ENCODE data around the gene STK10.

The STK10 gene

GRCh38 chr5:172167895-172168294 is 20.1 kb downstream of the STK10 start:
- TF ChIP-seq CTCF (IDR thresholded peaks at IDR 0.05; ENCODE audit: control insufficient read depth, insufficient read depth, low read depth, low read length, missing control alignments), result no peak
- DNase-seq (ENCODE audit: low read depth), result no peak
- no peak overlapping the region for H3K4me3 ChIP-seq (ENCODE audit: control insufficient read depth, low read depth, low read length)

DNA sequence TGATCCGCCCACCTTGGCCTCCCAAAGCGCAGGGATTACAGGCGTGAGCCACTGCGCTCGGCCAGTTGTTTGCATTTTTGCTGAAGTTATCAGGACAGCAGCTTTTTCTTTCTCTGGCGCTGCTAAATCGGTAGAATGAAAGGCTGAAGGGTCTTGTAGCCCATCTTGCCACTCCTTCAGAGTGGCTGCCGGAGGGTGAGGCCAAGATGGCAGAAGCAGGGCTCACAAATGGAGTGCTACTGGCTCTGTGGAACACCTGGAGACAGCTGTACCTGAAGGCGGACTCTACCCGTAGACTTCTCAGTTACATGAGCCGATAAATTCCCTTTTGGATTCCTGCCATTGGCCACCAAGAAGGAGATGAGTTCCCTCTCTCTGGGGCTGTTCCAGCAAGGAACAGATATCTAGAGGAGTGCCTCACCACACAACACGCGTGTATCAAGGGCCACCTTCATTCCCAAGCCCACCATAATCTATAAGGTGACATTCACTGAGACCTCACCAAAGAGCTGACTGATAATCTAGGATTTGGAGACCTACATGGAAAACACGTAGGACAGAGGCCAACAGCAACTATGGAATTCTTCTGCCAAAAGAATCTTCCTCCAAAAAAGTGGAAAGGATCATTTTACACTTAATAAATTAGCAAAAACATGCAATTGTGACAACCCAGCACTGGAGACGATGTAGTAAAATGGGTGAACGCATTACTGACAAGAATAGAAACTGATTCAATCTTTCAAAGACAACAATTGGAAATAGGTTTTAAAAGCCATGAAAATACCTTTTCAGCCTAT is 21.8 kb downstream of the STK10 start:
- H3K4me3 ChIP-seq (ENCODE audit: control insufficient read depth, low read depth, low read length), result no peak overlapping the region
- DNase-seq (ENCODE audit: low read depth), result no peak
- no peak for TF ChIP-seq CTCF (IDR thresholded peaks at IDR 0.05; ENCODE audit: control insufficient read depth, insufficient read depth, low read depth, low read length, missing control alignments)

DNA sequence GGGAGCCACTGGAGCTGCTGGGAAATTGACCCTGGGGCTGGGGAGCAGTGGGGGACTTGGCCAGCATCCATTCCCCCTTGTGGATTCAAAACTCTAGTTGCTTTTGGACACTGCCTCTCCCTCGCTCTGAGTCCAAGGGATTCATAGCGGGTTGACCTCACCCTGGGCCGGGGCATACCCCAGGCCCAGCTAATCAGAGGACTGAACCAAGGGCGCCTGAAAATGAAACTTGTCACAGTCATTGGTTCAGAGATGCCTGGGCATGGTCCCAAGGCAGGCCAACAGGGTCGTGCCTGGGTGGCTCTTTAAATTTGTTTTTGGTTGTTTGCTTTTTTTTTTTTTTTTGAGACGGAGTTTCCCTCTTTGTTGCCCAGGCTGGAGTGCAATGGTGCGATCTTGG is 22.6 kb downstream of the STK10 start:
- no peak for DNase-seq (ENCODE audit: low read depth)
- no peak overlapping the region for H3K4me3 ChIP-seq (ENCODE audit: control insufficient read depth, low read depth, low read length)
- no peak for TF ChIP-seq CTCF (IDR thresholded peaks at IDR 0.05; ENCODE audit: control insufficient read depth, insufficient read depth, low read depth, low read length, missing control alignments)

DNA sequence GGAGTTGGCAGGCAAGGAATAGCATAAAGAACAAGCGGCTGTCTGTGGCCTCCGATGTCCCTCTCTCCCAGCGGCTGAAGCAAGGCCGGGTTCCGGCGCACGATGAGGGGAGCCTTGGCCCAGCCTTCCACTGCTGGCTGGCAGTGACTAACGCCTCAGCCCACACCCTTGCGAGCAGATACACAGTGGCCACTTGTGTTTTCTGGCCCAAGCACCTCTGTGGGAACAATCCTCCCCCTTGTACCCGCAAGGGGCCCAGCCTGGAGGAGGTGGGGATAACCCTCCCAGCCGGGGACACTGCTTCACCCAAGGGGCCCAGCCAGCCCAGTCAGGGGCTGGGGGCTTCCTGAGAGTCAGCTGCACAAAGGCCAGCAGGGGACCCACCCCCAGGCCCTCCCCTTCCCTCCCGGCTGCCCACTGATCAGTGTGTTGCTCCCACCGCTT is 23.2 kb downstream of the STK10 start:
- no peak for DNase-seq (ENCODE audit: low read depth)
- no peak for TF ChIP-seq CTCF (IDR thresholded peaks at IDR 0.05; ENCODE audit: control insufficient read depth, insufficient read depth, low read depth, low read length, missing control alignments)

GRCh38 chr5:172163346-172163745 is 24.7 kb downstream of the STK10 start:
- no peak for TF ChIP-seq CTCF (IDR thresholded peaks at IDR 0.05; ENCODE audit: control insufficient read depth, insufficient read depth, low read depth, low read length, missing control alignments)
- no peak overlapping the region for H3K4me3 ChIP-seq (ENCODE audit: control insufficient read depth, low read depth, low read length)
- DNase-seq (ENCODE audit: low read depth), result no peak

More for the DNA sequence above, 23.2 kb downstream of the STK10 start:
- no peak overlapping the region for H3K4me3 ChIP-seq (ENCODE audit: control insufficient read depth, low read depth, low read length)

DNA sequence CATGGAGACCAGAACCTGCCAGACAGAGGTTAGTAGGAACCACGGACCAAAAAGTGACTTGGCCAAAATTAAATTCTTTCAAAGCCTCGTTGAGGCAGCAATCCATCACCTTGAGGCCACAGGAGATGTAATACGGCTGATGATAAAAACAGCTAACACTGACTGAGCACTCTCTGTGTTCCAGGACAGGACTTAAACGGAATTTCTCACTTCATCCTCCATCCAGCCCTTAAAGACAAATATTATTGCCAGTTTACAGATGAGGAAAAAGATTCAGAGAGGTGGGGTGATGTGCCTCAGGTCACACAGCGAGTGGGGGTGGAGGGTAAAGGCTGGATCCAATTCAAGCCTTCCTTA is 25.1 kb downstream of the STK10 start:
- TF ChIP-seq CTCF (IDR thresholded peaks at IDR 0.05; ENCODE audit: control insufficient read depth, insufficient read depth, low read depth, low read length, missing control alignments), result no peak
- DNase-seq (ENCODE audit: low read depth), result no peak
- no peak overlapping the region for H3K4me3 ChIP-seq (ENCODE audit: control insufficient read depth, low read depth, low read length)
